ENCODE data around the gene BTBD6. TPM values are rescaled to one million over a fixed set of nuclear protein-coding genes. Genes with fewer than 3 reads are reported as not detected.

BTBD6 gene
- total and polyA plus RNA-seq, 12 donors: 28.1 to 58.2 (median 32.7) TPM

DNA sequence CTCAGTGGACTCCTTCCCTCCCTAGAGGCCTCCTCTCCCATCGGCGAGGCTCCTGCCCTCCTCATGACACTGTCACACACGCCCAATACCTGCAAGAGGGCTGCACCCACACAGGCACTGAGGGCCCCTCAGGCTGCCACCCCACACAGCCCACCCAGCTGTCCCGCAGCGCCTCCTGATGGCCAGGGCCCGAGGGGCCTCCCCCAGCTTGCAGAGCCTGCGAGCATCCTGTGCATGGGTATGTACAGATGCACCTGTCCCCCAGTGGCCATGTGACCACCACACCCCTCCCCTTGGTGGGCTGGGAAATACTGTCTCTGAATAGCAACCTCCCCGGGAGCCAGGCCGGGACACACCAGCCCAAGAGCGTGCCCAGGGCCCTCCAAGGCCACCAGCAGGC is 48.3 kb upstream of the BTBD6 start:
- 80 to 82% methylated on average over 10 of the region's 10 CpGs for WGBS, 2 donors
- Histone ChIP-seq H3K4me3 (no peak overlapping the region), H3K27me3 (peaks cover 8 to 73% (median 27%) of the 10 kb centered on the region in 7 donors), H3K27ac (peak overlapping the region in 8 of 10 donors; percentile 80 to 96 (median 90)), H3K9me3 (no peaks in the 10 kb centered on the region), H3K36me3 (no peaks in the 10 kb centered on the region), H3K4me1 (peaks cover 33 to 99% (median 89%) of the 10 kb centered on the region in 9 donors)
- intact Hi-C loops (cut with DNase I): loop anchor here in 7 of 10 donors (5.0 to 10.0 kb wide), 8 partner anchors 33 to 152 kb away; partner anchors contain the start of gene JAG2 (in 1 of the 7)
- TF ChIP-seq, protein P1, sequence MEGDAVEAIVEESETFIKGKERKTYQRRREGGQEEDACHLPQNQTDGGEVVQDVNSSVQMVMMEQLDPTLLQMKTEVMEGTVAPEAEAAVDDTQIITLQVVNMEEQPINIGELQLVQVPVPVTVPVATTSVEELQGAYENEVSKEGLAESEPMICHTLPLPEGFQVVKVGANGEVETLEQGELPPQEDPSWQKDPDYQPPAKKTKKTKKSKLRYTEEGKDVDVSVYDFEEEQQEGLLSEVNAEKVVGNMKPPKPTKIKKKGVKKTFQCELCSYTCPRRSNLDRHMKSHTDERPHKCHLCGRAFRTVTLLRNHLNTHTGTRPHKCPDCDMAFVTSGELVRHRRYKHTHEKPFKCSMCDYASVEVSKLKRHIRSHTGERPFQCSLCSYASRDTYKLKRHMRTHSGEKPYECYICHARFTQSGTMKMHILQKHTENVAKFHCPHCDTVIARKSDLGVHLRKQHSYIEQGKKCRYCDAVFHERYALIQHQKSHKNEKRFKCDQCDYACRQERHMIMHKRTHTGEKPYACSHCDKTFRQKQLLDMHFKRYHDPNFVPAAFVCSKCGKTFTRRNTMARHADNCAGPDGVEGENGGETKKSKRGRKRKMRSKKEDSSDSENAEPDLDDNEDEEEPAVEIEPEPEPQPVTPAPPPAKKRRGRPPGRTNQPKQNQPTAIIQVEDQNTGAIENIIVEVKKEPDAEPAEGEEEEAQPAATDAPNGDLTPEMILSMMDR (IDR thresholded peaks at IDR 0.05): peak in 1 of 9 donors; percentile 9
- ATAC-seq (no peak), DNase-seq (no peak)

DNA sequence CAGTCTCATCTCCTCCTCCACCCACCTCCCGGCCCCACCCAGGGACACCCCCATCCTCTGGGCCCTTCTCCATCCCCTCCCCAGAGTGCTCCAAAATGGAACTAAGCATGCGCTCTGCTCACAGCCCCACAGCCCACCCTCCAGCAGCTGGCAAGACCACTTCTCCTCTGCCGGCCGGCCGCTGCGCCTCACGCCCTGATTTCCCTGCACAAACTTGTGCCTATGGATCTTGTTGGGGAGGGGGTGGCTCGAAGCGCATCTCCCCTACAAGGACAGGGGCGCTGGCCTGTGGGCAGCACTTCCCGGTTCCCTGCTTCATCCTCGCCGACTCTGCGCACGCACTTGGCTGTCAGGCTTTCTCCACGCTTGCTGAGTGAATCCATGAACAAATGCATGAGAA is 47.7 kb upstream of the BTBD6 start:
- 75 to 89% methylated on average over 16 of the region's 16 CpGs for WGBS, 2 donors
- H3K4me3 ChIP-seq: no peak overlapping the region
- no peak for DNase-seq
- peak overlapping the region in 3 of 10 donors; percentile 89 to 96 (median 94) for H3K27ac ChIP-seq
- intact Hi-C loops (cut with DNase I): loop anchor here in 7 of 10 donors (5.0 to 10.0 kb wide), 8 partner anchors 33 to 152 kb away; partner anchors contain the start of gene JAG2 (in 1 of the 7)
- H3K4me1 ChIP-seq: peaks cover 36 to 99% (median 89%) of the 10 kb centered on the region in 9 donors
- TF ChIP-seq, protein P1 (IDR thresholded peaks at IDR 0.05): no peak
- H3K9me3 ChIP-seq: no peaks in the 10 kb centered on the region
- H3K36me3 ChIP-seq: no peaks in the 10 kb centered on the region
- no peak for ATAC-seq
- H3K27me3 ChIP-seq: peaks cover 7 to 68% (median 23%) of the 10 kb centered on the region in 7 donors

DNA sequence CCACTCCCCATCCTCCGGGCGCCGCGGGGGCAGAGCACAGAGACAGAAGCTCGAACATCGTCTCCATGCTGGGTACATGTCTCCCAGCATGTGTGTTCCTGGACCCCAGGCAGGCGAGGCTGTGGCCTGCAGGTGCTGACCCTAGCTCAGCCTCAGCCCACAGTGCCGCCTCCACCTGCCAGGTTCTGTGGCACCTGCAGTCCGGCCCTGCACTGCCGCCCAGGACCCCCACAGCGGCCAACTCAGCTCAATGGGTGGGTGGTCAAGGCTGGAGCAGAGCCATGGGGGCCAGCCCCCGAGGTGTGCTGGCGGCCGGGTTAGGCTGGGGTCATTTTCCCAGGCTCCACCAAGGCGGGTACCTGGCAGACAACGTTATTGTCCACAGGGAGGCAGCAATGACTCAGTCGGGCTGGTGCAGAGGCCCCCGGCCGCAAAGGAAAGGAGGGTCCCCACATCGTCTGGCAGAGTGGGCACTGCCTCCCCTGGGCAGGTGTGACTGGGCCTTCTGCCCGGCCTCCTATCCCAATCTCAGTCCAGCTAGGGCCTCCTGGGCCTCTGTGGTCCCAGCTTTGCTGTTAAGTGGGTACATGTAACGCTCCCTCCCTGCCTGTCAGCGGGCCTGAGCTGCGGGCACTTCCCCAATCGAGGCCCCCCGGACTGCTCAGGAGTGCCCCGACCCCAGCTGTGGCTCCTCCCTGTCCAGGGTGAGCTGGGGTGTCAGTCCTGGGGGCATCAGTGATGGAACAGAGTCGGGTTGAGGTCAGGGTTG is 47.0 kb upstream of the BTBD6 start:
- H3K4me3 ChIP-seq: no peak overlapping the region
- 65 to 67% methylated on average over 28 of the region's 28 CpGs for WGBS, 2 donors
- H3K27ac ChIP-seq: peak overlapping the region; percentile 23 to 84 (median 70)

More for the DNA sequence above, 47.0 kb upstream of the BTBD6 start:
- DNase-seq (no peak), ATAC-seq (no peak)
- TF ChIP-seq, protein P1 (IDR thresholded peaks at IDR 0.05): peak in 4 of 9 donors; percentile 11 to 30 (median 14)
- no peaks in the 10 kb centered on the region for H3K36me3 ChIP-seq
- intact Hi-C loops (cut with DNase I): loop anchor here in 7 of 10 donors (5.0 to 10.0 kb wide), 8 partner anchors 34 to 151 kb away; partner anchors contain the start of gene JAG2 (in 1 of the 7)
- peaks cover under 1 to 61% (median 16%) of the 10 kb centered on the region in 7 donors for H3K27me3 ChIP-seq
- peaks cover 34 to 98% (median 87%) of the 10 kb centered on the region in 9 donors for H3K4me1 ChIP-seq
- no peaks in the 10 kb centered on the region for H3K9me3 ChIP-seq
